Ishikawa (cell line): ENCODE data around the gene SLC22A17.

Source experiments
- CREB1 ChIP-seq: IDR thresholded peaks from 2 replicates; pipeline ENCODE4 v1.6.1; 2012; ENCODE audit warnings: low read depth
- TEAD4 ChIP-seq: IDR thresholded peaks from 2 replicates; pipeline ENCODE4 v1.6.1; 2012
- YY1 ChIP-seq: IDR thresholded peaks from 2 replicates; pipeline ENCODE4 v1.6.1; 2012; ENCODE audit warnings: low read depth
- TF ChIP-seq, protein P1 (sequence below): IDR thresholded peaks from 2 replicates; pipeline ENCODE4 v1.6.1; 2012

DNA sequence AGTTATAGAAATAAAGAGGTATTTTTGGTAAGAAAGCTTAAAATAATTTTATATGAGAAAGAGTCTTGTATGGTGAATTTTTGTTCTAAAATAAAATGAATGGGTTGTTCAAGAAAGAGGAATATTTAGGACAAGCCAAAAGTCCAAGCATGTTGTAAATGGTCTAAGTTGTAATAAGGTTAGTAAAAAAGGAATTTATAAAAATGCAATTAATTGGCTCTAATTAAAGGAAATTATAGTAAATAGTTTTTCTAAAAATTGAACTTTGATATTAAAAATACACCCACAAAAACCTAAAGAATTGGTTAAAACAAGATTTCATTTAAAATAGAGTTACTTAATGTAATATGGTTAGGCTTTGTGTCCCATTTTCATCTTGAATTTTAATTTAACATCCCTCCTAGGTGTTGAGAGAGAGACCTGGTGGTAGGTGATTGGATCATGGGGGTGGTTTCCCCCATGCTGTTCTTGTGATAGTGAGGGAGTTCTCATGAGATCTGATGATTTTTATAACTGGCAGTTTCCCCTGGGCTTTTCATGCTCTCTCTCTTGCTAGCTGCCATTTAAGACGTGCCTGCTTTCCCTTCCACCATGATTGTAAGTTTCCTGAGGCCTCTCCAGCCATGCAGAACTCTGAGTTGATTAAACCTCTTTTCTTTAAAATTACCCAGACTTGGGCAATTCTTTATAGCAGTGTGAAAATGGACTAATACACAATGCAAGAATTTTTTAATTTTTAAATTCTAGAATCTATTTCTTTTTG is 13.0 kb downstream of the SLC22A17 start:
- TF ChIP-seq, protein P1, sequence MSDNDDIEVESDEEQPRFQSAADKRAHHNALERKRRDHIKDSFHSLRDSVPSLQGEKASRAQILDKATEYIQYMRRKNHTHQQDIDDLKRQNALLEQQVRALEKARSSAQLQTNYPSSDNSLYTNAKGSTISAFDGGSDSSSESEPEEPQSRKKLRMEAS = no peak
- TF ChIP-seq CREB1 (no peak), YY1 (no peak), TEAD4 (no peak)
